GM12891 (cell line): Measurements from ENCODE around the gene TMEM145.
"Not testable (repeated sequence)": the region's sequence is repeated elsewhere in the genome, so short reads cannot be mapped to it uniquely, and the experiment has no call there.

ENCODE experiments used
- PAX5 ChIP-seq: IDR thresholded peaks from 2 replicates; pipeline ENCODE4 v1.6.1; 2011; ENCODE audit warnings: low read length, moderate library complexity, mild to moderate bottlenecking; ENCODE audit not compliant: insufficient read depth, severe bottlenecking
- POLR2A ChIP-seq: IDR thresholded peaks from 2 replicates; pipeline ENCODE4 v1.6.1; 2011; ENCODE audit warnings: low read depth, low read length, control low read depth
- POLR2AphosphoS5 ChIP-seq: IDR thresholded peaks from 2 replicates; pipeline ENCODE4 v1.6.1; 2011; ENCODE audit warnings: low read depth, low read length, control low read depth
- POU2F2 ChIP-seq: IDR thresholded peaks from 2 replicates; pipeline ENCODE4 v1.6.1; 2011; ENCODE audit warnings: low read depth, mild to moderate bottlenecking, control low read depth, low read length, moderate library complexity
- SPI1 ChIP-seq: IDR thresholded peaks from 2 replicates; pipeline ENCODE4 v1.6.1; 2011; ENCODE audit warnings: low read depth, low read length, control low read depth
- TAF1 ChIP-seq: IDR thresholded peaks from 2 replicates; pipeline ENCODE4 v1.6.1; 2011; ENCODE audit warnings: low read depth, low read length, control low read depth

DNA sequence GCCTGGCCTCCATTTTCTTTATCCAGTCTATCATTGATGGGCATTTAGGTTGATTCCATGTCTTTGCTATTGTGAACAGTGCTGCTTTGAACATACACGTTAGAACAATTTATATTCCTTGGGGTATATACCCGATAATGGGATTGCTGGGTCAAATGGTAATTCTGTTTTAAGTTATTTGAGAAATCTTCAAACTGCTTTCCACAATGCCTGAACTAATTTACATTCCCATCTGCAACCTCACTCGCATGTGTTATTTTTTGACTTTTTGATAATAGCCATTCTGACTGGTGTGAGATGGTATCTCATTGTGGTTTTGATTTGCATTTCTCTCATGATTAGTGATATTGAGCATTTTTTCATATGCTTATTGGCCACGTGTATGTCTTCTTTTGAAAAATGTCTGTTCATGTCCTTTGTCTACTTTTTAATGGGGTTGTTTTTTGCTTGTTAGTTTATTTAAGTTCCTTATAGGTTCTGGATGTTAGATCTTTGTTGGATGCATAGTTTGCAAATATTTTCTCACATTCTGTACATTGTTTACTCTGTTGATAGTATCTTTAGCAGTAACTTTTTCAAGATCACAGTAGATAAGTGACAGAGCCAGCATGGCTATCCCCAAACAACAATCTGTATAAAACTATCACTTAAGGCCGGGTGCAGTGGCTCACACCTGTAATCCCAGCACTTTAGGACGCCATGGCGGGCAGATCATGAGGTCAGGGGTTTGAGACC, 26.2 kb downstream of the TMEM145 start:
- not testable (repeated sequence) for TF ChIP-seq POLR2A, TAF1, POLR2AphosphoS5, SPI1, POU2F2, PAX5
